ENCODE data around the gene STK26.
"Not testable (repeated sequence)": the region's sequence is repeated elsewhere in the genome, so short reads cannot be mapped to it uniquely, and the experiment has no call there.

STK26 gene

DNA sequence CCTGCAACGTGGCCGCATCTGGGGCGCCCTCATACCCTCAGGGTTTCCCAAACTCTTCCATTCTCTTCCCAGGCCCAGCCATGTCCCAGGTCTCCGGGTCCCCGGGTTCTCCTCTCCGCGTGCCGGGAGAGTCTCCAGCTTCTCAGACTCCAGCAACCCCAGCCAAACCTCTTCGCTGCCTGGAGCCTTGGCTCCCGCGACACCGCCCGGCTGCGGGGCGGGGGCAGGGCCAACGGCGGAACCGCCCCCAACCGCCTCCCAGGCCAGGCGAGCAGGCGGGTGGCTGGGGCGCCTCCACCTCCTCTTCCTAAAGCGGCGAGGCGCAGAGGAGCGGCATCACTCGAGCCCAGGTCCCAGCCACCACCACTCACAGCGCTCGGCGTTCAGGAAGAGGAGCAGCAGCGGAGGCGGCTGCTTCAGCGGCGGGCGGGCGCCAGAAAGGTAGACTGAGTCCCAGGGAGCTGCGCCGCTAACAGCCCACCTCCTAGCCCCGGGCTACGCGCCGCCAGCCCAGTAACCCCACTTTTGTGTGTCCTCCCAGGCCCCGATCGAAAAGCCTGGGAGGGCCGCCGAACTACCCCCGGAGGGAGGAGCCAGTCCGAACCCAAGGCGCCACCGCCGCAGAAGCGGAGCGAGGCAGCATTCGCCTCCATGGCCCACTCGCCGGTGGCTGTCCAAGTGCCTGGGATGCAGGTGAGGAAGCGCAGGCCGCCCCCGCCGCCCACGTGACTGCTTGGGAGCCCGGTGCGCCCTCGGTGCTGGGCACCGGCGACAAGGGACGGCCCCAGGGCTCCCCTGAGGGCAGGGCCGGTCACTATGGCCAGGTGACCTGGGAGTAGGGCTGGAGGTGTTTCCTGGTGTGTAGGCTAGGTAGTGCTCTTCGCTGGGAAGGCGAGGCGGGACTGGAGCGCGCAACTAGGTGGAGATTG lies at the start of gene STK26:
TSS of gene STK26 (plus strand) at position 336 of the 929 bp plus-strand sequence. CDS start at position 652, 316 bp downstream.
- no peak for DNase-seq

DNA sequence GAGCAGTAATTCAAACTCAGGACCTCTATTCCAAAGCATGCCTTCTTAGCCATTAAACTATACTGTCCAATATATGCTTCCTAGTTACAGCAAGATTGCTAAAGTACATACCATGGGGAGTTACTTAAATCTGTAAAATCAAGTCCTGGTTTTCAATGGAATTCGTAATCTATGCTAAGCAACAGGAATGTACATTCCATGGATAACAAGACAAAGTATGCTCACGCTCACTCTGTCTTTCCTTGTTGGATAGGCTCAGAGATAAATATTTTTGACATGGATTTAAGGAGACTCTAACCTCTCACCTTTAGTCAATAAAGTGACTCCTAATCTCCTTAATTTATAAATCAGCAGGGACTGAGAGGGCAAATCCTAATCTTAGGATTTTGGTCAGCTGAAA lies 47.3 kb upstream of the STK26 start:
- DNase-seq = no peak

GRCh38 chrX:131977619-131978018 lies 45.5 kb upstream of the STK26 start:
- no peak for DNase-seq

GRCh38 chrX:131979116-131979515 lies 44.0 kb upstream of the STK26 start:
- no peak for DNase-seq

GRCh38 chrX:131985526-131986049 lies 37.5 kb upstream of the STK26 start:
- DNase-seq = no peak

DNA sequence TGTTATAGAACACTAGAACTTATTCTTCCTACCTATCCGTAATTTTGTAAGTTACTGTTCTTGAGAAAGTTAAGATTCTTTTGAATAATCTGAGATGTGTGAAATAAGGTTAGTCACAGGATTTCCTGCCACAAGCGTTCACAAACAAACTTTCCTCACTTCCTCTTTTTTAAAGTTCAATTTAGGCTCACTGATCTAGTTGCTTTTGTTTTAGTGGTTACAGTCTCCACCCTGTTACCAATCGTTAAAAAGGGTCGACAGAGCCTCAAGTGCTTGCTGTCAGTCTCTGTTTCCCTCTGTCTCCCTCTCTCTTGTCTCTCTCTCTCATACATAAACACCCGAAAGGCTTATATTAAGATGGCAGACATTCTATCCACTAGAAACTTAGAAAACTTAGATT lies 35.9 kb upstream of the STK26 start:
- no peak for DNase-seq

DNA sequence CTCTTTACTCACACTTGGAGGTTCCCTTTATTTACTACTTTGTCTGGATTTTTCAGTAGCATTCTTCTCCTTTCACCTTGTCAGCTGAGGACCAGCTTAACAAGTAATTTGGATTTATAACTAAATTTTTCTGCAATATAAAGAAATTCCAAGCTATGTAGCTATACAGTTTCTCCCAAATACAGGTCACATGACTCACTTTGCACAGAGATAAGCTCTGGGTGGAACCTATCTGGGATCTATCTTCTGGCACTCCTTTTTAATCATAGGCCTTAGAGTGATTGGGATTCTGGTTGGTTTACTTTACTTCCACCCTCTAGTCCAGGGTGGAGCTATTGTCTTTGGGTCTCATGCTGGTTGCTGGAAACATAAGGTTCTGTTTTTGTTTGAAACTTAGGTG lies 34.9 kb upstream of the STK26 start:
- DNase-seq = no peak

DNA sequence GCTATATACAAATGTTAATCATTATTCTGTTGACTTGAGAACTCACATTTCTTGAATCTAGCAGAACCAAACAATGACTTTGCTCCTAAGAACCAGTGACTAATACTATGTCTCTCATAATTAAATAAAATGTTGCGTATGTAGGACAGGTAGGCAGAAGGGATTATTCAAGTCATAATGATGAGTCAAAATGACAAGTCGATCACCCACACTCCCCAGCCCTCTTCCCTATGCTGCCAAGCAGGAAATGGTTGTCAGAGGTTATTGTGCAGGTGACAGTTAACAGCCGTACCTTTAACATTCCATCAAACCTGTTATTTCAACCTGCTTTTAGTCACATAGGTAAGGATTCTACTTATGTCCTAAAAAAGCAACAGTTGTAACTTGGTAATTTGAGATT lies 22.0 kb upstream of the STK26 start:
- DNase-seq = no peak

DNA sequence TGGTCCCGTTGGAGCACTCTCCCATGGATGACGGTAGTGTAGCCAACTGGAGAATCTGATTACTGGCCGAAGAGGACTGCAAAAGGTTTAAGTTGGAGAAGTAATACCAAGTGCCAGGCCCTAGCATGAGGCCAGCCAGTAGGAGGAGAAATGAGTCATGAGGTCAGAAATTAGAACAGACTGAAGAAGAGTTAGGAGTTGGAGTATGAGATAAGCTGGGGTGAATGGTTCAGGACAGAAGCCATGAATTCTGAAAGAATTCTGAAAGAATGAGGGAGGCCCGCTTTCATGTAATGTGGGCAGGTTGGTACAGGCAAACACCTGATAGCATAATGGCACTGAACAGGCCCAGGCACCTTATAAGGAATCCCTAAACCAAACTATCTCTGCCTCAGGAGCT lies 18.4 kb upstream of the STK26 start:
- no peak for DNase-seq

DNA sequence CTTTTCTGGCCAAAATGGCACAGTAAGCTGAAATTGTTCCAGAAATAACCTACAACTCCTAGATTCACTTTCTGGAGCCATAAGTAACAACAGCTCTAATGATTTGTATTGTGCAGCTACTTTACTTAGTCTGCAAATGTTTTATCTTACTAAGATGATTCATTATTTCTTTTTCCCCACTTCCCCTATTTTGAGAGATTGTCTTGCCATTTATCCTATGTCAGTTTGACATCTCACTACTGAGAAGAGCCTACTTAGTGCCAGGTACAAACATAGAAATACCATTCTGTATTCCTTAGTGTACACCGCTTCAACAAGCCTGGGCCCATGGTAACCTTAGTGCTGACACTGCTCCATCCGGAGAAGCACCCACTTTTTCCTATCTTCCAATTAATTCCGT lies 13.8 kb upstream of the STK26 start:
- DNase-seq = no peak

- DNase-seq = not testable (repeated sequence)
Measured at GRCh38 chrX:132010213-132010612, 12.9 kb upstream of the STK26 start.

DNA sequence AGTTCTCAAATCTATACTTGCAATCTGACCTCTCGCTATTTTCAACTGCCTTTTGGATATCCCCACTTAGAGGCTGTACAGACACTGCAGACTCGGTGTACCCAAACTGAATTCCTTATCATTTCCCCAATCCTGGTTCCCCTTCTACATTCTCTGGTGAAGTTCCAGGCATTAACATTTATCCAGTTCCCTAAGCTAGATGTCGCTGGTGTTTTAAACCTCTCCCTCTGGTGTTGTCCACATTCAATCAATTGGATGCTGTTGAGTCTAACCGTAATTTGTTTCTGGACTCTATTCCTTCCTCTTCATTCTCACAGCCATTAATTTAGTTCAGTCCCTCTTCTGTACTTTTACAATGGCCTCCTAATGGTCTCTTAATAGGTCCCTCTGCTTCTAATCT lies 7.2 kb upstream of the STK26 start:
- no peak for DNase-seq

DNA sequence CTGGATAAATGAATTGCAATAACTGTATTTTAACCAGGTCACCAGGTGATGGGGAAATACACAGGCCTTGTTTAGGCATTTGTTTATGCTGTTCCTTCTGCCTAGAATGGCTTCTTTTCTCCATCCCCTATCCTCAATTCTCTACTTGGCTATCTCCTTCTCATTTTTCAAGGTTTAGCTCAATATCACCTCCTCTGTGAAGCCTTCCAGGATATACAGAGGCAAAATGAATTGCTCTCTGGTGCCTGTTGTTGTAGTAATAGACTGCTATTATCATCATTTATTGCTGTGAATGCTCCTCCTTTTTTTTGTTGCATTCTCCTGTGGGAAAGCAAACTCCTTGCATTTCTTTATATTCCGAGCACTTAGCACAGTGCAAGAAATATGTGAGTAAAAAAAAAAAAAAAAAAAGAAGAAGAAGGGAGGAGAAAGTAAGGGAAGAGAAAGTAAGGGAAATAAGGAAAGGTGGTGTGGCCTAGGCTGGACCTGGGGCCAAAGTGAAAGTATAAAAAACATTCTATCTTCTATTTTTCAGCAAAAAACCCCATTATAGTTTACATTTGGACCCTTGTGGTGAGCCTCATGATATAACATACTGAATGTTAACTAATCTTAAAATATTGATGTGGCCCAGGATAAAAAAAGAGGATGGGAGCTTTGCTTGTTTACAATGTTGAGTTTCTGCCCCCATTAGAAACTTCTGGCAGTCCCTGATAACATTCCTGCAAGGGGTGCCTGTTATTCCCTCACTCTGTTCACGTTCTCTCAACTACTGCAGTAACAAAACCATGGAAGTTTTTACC lies 6.3 kb upstream of the STK26 start:
- no peak for DNase-seq

- no peak for DNase-seq
Measured at GRCh38 chrX:132017431-132018185, 5.5 kb upstream of the STK26 start.

DNA sequence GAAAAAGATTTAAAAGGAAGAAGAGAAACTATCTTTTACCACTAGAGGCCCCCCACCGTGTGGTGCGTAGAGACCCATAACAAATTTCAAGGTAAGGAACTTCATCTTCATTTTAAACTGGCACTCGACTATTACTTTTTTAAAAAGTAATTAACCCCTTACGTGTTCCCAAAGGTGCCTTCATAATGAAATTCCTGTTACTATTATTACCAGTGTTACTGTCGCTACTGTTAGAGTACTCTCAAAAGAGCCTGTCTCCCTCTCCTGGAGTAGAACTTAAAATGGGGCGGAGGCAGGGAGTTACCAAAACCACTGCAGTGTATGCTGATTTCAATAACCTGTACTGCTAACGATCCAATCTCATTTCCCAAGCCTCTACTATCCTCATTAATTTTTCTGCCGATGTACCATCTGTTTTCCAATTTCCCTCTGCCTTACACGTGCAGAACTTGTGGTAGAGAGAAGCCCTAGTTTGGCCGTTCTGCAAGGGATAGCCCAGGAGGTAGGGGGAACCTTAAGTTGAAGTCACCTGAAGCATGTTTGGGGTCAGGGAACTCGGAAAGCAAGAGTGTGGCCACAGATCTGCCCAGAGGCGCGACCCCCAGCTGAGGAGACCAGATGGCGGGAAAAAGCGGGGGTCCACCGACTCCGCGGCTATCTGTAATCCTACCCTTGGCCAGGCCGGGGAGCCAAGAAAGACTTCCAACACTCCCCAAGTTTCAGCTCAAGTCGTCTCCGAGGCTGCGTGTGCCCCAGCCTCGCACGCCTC lies 720 bp upstream of the STK26 start:
- no peak for DNase-seq

GRCh38 chrX:132023896-132024386 lies 839 bp downstream of the STK26 start:
- DNase-seq = no peak

GRCh38 chrX:132025041-132025440 lies 1.9 kb downstream of the STK26 start:
- DNase-seq = no peak

DNA sequence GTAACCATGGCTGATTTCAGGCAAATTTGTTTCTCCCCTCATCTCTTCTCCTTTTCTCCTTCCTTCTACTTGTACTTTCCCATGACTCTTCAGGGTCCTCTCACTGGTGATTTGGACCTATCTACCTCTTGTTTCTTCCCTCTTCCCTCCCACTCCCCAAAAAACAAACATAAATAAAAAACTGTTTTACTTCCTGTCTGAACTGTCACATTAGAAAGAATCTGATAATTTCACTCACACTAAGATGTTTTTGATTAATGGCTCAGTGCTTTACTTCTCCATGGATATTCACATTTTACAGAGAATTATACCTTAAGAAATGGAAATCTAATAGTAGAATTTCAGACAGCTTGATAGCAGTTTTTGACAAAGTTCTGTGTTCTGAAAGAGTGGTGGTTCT lies 7.2 kb downstream of the STK26 start:
- DNase-seq = no peak

GRCh38 chrX:132031867-132032266 lies 8.8 kb downstream of the STK26 start:
- DNase-seq = no peak

DNA sequence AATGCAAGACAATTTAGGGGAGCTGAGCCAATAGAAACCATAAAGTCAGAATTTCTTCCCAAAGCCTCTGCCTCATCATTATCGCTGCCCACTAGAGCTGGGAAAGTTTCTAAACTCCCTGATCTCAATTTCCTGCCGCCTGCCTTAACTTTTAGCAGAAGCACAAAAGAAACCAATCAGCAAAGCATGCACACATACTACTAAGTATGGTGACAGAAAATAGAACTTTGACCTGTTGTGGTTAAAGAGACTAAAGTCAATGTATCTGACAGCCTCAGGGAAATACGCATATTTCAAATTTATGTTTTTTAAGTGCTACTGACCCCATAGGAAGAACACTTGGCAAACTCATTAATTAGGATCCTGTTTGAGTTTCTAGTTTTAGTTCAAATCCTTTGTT lies 10.1 kb downstream of the STK26 start:
- DNase-seq = no peak

DNA sequence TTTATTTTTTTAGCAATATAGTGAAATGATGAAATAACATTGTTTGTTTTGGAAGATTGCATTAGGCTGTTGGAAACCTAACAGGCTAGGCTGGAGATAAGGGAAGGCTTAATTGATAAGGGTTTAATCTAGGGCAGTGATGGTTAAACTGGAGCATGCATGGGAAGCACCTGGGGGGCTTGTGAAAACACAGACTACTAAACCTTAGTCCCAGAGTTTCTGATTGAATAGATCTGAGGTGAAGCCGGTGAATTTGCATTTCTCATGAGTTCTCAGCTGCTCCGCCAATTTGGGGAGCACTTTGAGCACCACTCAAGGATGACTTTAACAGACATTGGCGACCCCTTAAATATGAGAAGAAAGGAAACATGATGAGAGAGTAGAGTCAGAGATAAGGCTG lies 11.5 kb downstream of the STK26 start:
- DNase-seq = no peak

- no peak for DNase-seq
Measured at GRCh38 chrX:132037479-132037993, 14.4 kb downstream of the STK26 start.

All from NCI-H1417 treated with DMSO at 0.1 percent for 48 hours (cell line).